ENCODE data around the gene TDRD7.

The TDRD7 gene

GRCh38 chr9:97507428-97507984, 95.6 kb downstream of the TDRD7 start:
- DNase-seq, result no peak

DNA sequence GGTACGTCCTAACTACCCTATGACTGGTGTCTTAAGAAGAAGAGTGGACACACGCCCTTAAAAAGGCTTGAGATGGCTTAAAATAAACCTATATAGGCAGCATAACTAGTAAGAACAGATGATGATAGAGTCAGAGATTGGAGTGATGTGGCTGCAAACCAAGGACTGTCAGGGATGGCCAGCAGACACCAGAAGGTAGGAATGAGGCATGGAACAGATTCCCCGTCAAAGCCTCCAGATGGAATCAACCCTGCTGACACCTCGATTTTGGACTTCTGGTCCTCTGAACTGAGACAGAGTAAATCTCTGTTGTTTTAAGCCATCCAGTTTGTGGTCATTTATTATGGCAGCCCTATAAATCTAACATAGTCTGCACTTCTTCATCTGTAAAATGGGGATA, 97.0 kb downstream of the TDRD7 start:
- no peak for DNase-seq

DNA sequence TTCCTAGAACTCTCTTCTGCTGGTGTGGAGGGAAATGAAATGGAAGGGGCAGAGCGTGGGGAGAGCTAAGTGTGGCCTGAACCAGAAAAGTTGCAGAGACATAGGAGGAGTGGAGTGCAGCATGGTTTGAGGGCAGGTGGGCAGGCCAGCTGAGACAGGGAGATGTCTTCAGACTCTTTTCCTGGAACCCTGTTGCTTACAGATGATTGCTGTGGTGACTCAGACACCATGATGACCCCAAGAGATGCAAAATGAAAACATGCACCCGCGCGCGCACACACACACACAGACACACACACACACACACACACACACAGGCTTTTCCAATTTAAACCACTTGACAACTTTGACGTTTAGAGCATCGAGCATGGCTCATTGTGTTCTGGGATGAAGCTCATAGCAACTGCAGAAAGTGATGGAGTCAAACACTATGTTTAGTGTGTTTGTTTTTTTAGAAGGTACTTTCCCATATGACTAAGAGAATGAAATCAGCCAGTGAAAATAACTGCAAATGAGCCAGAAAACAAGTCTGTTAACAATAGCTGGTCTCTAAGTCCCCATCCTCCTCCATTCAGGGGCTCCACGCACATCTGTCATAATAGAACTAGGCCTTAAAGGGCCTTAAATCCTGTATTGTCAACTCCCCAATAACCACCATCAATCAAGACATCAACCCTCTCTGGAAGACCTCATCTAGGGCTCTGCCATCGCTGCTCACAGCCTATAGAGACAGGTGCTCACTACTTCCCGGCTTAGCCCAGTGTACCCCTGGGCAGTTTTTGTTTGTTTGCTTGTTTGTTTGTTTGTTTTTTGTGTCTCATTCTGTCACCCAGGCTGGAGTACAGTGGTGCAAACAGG, 99.1 kb downstream of the TDRD7 start:
- DNase-seq, result peak; percentile 17

GRCh38 chr9:97511655-97512427, 99.9 kb downstream of the TDRD7 start:
- no peak for DNase-seq

DNA sequence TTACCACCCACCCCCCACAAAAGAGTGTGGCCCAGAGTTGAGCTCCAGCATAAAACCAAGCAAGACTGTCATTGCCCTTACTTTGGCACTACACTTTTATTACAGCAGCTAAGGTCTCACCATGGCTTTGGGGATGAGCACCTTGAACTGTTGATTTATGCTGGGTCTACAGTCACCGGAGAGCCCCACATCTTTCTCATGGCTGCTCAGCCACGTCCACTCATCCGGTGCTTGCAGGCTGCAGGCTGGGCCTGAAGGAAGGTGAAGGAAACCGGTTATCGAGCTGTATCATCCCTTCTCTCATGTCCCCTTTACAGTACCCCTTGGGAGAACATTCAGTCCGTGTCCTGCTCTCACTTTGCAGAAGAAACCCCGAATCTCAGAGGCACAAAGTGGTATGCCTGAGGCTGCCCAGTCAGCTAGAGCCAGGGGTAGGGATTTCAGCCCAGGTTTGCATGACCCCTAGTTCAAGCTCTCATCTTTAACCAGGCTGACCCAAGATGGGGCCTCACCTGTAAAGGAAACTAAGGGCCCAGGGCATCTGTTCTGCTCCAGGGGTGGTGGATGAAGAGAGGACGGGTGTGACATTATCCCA, 101.2 kb downstream of the TDRD7 start:
- no peak for DNase-seq

- DNase-seq, result no peak
Observed at GRCh38 chr9:97514531-97514930, 102.6 kb downstream of the TDRD7 start.

- no peak for DNase-seq
Observed at GRCh38 chr9:97515662-97516061, 103.8 kb downstream of the TDRD7 start.

GRCh38 chr9:97516111-97516510, 104.2 kb downstream of the TDRD7 start:
- DNase-seq, result no peak

DNA sequence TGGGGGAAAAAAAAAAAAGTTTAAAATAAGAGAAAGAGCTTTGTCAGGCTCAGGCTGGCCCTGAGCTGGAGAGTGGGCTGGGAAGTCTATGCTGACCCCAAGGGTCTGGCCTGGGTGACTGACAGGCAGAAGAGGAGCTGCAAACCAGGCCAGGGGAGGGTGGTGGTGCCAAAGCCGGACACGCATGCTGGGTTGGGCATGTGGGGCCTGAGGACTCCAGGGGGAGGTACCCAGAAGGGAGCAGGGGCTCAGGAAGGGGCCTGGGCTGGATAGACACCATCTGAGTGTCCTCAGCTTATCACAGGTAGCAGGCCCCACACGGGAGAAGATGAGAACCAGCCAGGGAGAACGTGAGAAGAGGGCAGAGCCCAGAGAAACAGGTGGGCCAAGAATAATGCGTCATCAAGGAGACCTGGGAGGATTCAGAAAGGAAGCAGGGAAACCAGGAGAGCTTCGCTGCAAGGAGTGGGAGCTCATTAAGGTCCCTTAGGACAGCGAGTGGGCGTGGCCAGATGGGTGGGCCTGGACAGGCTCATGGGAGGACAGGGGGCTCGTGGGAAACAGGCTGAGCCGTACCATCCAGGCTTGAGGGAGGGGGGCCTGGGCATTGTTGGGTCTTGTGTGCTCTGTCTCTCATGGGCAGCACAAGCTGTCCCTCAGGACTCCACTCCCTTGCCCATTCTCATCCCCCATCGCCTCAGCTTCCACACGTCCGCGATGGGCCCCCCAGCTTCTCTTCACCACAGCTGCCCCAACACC, 105.6 kb downstream of the TDRD7 start:
- no peak for DNase-seq

DNA sequence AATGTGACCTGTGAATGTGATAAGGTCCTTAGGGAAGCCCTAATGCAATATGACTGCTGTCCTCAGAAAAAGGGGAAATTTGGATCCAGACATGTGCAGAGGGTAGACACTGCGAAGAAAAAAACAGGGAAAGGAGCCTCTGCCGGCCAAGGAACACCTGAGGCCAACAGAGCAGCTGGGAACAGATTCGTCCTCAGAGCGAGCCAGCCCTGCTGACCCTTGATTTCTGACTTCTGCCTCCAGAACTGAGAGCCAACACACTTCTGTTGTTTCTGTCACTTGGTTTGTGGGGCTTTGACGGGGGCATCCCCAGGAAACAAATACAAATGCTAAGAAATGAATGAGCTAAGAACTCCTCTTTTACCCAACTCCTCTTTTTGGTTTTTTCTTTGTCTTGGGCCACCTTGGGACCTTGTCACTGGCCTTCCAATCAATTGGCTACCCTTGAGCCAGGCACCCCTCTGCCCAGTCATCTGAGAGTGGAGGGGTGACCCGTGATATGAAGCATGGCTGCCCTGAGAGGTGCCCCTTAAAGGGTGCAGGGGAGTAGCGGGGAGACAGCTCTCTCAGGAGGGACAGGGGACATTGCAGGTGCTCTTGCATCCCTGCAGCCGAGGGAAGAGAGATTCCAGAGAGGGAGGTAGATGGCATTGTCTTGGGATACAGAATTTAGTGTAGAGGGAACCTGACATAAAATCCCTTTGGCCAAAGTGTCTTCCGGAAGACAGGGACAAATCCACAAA, 106.4 kb downstream of the TDRD7 start:
- DNase-seq, result no peak

DNA sequence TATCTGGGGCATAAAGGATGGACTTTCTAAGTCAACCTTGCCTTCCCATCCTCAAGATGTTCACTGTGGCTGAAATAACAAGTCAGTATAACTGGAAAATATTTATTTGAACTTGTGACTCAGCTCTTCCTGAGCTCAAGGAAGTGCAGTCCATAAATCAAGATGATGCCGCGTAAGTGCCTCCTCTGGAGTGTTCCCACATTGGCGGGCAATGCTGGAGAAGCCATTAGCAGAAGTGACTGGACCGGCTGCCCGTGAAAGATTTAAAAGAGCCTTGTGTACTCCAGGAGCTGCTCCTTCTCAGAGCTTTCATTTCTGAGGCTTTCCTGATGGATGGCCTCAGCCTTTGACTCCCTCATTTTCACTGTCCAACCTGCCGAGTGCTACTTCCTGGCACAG, 107.0 kb downstream of the TDRD7 start:
- no peak for DNase-seq

GRCh38 chr9:97519441-97519970, 107.6 kb downstream of the TDRD7 start:
- DNase-seq, result no peak

GRCh38 chr9:97521576-97522333, 109.9 kb downstream of the TDRD7 start:
- DNase-seq, result no peak

DNA sequence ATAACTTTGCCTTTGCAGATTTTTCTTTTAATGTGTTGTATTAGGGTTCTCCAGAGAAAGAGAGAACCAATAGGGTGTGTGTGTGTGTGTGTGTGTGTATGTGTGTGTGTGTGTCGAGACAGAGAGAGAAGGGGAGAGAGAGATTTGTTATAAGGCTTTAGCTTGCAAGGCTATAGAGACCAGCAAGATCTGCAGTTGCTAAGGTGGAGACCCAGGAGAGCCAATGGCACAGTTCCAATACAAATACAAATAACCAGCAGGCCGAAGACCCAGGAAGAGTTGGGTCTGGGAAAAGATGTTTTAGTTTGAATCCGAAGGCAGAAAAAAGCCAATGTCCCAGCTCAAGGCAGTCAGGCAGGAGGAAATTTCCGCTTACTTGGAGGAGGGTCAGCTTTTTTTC, 112.5 kb downstream of the TDRD7 start:
- DNase-seq, result no peak

DNA sequence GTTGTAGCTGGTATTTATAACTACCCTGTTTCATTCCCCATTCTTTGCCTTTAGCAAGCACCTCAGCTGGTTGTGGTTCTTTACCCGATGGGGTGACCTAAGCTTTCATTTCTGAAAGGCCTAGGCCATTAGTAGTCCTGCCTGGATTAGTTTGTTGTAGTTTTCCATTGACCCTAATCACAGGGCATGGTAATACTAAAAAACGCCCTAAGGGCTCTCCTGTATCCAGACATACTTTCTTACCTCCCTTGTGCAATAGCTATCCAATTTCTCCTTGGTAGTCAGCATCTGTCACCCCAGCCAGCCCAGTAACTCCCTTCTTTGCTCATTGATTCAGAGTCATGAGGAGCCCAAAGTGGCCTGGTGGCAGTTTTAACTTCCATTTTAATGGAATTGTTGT, 113.6 kb downstream of the TDRD7 start:
- no peak for DNase-seq

- DNase-seq, result no peak
Observed at GRCh38 chr9:97526895-97527575, 115.1 kb downstream of the TDRD7 start.

DNA sequence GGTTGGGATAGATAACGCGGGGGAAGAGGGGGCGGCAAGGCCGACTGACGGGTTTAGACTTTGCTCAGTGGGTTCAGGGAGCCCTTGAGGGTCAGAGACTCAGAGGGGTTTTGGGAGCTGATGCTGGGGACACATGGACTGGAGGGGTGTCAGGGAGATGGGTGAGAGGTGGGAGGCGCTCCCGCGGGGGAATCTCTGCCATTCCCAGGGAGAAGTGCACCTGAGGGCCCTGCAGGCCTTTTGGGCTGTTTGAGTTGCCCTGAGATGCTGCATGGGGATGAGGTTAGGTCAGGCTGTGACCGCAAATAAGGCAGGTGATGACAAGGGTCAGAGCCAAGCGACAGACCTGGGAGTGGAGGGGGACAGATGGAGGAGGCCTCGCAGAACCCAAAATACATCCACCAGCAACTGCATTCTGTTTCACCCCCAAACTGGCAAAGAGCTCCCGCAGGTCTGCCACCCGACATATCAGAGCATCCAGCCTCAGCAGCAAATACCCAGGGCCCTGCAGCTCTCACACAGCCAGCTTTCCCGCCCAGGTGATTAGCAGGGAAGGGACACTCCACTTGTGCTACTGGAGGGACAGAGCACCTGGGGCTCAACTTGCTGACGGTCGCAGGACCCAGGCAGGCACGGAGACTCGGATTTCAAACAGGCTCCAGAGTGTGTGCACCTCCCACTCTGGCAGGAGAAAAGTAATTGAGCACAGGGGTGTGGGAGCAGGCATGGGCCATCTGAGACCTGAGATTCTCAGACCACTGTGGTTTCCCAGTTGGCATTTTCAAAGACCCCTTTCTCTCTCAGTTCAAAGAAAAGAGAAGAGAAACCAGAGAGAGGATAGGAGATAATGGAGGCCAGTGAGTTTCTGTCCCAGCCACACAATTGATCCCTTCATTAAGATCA, 116.0 kb downstream of the TDRD7 start:
- DNase-seq, result no peak

DNA sequence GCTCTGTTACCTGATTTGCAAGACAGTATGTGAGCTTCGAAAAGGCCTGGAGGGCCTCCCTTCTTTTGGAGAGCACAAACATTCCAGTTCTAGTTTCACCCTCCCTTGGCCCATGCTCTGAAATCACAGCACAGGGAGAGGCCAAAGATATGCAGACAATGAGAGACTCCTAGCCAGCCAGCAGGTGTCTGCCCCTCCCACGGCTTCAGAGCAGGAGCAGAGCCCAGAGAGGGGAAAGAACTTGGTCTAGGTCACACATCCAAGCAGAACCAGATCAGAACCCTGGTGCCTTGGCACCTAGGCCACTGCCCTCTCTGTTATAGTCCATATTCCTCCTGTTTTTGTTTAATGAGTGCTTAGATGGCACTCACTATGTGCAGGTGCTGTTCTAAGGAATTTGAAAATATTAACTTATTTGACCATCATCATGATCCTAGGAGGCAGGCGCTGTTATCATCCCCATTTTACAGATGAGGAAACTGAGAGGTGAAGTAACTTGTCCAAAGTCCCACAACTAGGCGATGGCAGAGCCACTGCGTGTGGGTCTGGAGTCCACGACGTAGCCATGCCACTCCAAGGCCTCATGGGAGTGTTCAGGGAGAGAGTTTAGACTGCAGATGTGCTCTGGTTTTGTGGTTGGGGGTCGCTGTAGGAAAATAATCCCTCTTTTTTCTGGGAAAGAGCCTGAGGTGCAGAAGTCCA, 116.8 kb downstream of the TDRD7 start:
- DNase-seq, result no peak

Measured in NK-92 treated with Interleukin-12 subunit alpha and Interleukin-12 subunit beta, amount 100 ng/mL, for 24 hours (cell line).